HG02642 (cell line): Measurements from ENCODE around the gene ICA1.
"Not testable (repeated sequence)": the region's sequence is repeated elsewhere in the genome, so short reads cannot be mapped to it uniquely, and the experiment has no call there.

ENCODE experiments used
- ATAC-seq: cut with Tn5 transposase; IDR thresholded peaks from one replicate; pipeline ENCODE4 v1.9.1; 2021; ENCODE audit warnings: mild to moderate bottlenecking; ENCODE audit not compliant: unreplicated experiment, poor library complexity

ICA1 gene

GRCh38 chr7:8261711-8262695 is at the start of gene ICA1:
ICA1 (minus strand) TSS chr7:8262167; CDS start chr7:8235926, 26,241 bp downstream.
- ATAC-seq, result peak; percentile 74

- ATAC-seq, result no peak
Observed at GRCh38 chr7:8310876-8311275, 48.9 kb upstream of the ICA1 start.

GRCh38 chr7:8305625-8306388 is 43.8 kb upstream of the ICA1 start:
- ATAC-seq, result no peak

DNA sequence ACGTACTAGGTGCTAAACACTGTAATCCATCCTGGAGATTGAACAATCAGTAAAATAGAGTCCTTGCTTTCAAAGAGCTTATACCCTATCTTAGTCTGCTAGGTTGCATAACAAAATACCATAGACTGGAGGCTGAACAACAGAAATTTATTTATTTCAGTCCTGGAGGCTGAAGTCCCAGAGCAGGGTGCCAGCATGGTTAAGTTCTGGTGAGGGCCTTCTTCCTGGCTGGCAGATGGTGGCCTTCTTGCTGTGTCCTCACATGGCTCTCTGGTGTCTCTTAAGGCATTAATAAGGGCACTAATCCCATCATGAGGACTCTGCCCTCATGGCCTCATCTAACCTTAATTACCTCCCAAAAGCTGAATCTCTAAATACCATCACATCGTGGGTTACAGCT is 43.1 kb upstream of the ICA1 start:
- ATAC-seq, result no peak

- no peak for ATAC-seq
Observed at GRCh38 chr7:8303904-8304528, 42.0 kb upstream of the ICA1 start.

- not testable (repeated sequence) for ATAC-seq
Observed at GRCh38 chr7:8297023-8297422, 35.1 kb upstream of the ICA1 start.

GRCh38 chr7:8296362-8296659 is 34.3 kb upstream of the ICA1 start:
- ATAC-seq, result no peak

GRCh38 chr7:8295638-8296361 is 33.8 kb upstream of the ICA1 start:
- peak; percentile 92 for ATAC-seq

DNA sequence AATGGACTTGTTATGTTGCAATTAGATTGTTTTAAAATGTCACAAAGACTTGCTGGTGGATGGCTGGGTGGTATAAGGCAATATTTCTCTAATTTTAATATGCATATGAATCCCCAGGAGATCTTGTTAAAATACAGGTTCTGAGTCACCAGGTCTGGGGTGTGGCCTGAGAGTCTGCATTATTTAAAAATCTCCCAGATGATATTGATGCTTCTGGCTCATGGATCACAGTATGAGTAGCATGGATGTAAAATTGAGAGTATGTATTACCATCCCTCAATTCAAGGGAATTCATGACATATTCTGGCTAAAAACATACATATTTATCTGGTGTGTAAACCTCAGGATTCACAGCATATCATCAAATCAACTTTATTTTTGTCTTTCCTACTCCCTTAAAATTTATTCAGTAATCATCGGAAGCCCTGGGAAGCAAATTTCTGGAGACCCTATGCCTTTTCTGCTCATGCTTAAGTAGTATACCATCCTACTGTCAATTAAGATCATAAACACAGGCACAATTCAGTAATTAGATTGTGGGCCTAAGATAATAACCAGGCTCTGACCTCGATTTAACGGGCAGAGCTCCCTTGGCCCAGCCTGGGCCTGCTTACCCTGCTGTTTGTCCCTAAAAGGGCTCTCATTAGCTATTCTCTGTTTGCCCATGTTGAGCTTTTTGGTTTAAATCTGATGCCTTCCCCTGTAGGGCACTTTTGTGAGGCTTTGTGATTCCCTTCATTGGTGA is 29.6 kb upstream of the ICA1 start:
- ATAC-seq, result no peak

- no peak for ATAC-seq
Observed at GRCh38 chr7:8290645-8291308, 28.8 kb upstream of the ICA1 start.

DNA sequence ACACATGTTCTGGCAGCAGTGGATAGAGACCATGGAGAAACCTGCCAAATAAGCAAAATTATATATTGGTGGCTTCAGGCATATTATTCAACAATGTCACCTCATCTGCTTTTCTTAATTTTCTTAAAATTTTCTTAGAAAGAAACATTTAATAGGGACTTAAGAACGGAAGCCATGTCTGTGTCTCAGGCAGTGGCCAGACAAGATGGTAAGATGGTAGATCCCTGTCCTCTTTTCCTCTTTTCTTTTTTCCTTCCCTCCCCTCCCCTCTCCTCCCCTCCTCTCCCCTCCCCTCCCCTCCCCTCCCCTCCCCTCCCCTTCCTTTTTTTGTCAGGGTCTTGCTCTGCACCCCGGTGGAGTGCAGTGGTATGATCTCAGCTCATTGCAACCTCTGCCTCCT is 24.2 kb upstream of the ICA1 start:
- no peak for ATAC-seq

DNA sequence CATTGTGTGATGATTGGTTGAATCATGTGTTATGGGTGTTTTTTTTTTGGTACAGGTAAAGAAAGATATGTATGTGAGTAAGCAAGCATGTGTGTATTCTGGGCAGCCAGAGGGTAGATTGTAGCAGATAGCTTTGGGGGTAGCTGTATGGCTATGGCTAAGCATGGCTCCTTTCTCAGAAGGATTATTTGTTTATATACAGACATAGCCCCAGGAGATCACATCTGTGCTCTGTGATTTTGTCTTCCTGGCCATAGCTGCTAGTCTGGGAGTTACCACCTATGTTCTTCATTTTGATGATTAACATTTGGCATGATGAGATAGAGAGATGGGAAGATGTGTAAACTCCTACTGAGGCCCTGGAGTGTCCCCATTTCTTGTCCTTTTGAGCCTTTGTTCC is 23.2 kb upstream of the ICA1 start:
- no peak for ATAC-seq

GRCh38 chr7:8284606-8285005 is 22.6 kb upstream of the ICA1 start:
- ATAC-seq, result no peak

- ATAC-seq, result no peak
Observed at GRCh38 chr7:8283968-8284367, 22.0 kb upstream of the ICA1 start.

GRCh38 chr7:8282871-8283270 is 20.9 kb upstream of the ICA1 start:
- ATAC-seq, result no peak

DNA sequence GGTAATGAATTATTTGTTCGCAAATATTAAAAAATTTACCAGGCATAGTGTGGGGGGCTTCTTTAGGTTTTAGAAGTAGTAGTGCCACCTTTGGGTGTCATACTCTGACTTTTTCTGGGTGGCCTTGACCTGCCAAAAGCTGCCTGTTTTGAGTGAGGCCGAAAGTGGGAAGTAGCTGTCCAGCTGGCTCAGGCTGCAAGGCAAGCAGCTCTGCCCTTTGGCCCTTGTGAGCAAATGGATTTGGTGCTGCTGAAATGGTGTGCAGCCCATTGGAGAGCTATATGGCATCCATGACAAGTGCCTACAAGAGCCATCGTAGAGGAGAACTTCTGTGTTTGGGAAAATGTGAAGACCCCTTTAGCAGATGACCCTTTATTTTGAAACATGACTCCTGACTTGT is 20.2 kb upstream of the ICA1 start:
- no peak for ATAC-seq

GRCh38 chr7:8278183-8278582 is 16.2 kb upstream of the ICA1 start:
- ATAC-seq, result no peak

DNA sequence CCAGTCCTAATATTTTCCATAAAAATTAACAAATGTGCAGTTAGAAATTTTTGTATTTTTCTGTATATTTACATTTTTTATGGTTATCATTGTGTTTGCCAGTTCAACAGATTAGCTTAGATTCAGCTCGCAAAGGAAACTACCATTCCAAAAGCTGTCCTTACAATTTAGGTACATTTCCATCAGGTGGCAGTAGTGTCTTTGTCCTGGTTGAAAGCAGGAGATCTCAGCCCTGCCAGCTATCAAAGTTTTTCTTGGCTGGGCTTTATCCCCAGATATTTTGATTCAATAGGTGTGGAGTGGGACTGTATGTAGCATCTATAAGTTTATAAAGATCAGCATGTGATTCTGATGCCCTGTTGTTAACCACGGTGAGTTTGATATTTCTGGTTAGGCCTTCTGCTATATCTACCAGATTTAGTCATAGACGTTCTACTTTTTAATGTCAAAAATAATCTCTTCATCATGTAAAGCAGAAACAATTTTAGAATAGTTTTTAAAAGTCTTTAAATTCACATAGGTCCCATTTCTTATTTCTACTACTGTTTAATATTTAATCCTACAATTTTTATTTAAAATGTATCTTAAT is 15.5 kb upstream of the ICA1 start:
- ATAC-seq, result no peak

GRCh38 chr7:8274589-8274988 is 12.6 kb upstream of the ICA1 start:
- no peak for ATAC-seq
